ENCODE results near the gene XBP1. TPM values are rescaled to one million over a fixed set of nuclear protein-coding genes. Genes with fewer than 3 reads are reported as not detected.

XBP1 gene
- total and polyA plus RNA-seq, 2 of the 8 experiments (the other 6 are each of a cell fraction or from before 2014, with no cell fraction given): 99.8 to 131 TPM

- peak; percentile 89 for TF ChIP-seq KDM4A (IDR thresholded peaks at IDR 0.05; ENCODE audit: low read depth, low read length, severe bottlenecking)
- TF ChIP-seq PHF8 (conservative IDR thresholded peaks at IDR 0.05; ENCODE audit: low read depth, low read length): peak; percentile 86
- peak; percentile 57; the same call in 1 of the 2 replicates for TF ChIP-seq TBP (IDR thresholded peaks at IDR 0.05; ENCODE audit: low read depth, low read length)
- no peak for TF ChIP-seq SIRT6 (IDR thresholded peaks at IDR 0.05; ENCODE audit: low read length)
- TF ChIP-seq KDM5A (IDR thresholded peaks at IDR 0.05; ENCODE audit: low read length): no peak
- TF ChIP-seq CHD2 (IDR thresholded peaks at IDR 0.05; ENCODE audit: low read length): 0 out of 2 replicates have a peak, but pooled peaks have one; percentile 27
- TF ChIP-seq E2F6 (IDR thresholded peaks at IDR 0.05): peak; percentile 54; the same call in 1 of the 2 replicates
- no peak for TF ChIP-seq CEBPB (IDR thresholded peaks at IDR 0.05; ENCODE audit: low read depth, low read length)
- no peak for TF ChIP-seq GABPA (IDR thresholded peaks at IDR 0.05; ENCODE audit: borderline replicate concordance, insufficient read depth, low read length)
- peak; percentile 67; the same call in 1 of the 2 replicates for TF ChIP-seq KDM1A (IDR thresholded peaks at IDR 0.05; ENCODE audit: borderline replicate concordance, low read length)
- peak; percentile 95 for TF ChIP-seq RBBP5 (IDR thresholded peaks at IDR 0.05; ENCODE audit: borderline replicate concordance, low read depth, low read length)
- peak; percentile 77 for TF ChIP-seq POLR2AphosphoS5 (IDR thresholded peaks at IDR 0.05; ENCODE audit: low read depth, low read length)
- 0 out of 2 replicates have a peak, but pooled peaks have one; percentile 27 for TF ChIP-seq ATF2 (IDR thresholded peaks at IDR 0.05; ENCODE audit: low read length)
- TF ChIP-seq POLR2A (IDR thresholded peaks at IDR 0.05; ENCODE audit: control extremely low read depth in 1 of 2, low read depth in 2 of 2, low read length in 2 of 2): peak in 1 of 2 experiments; percentile 82; a peak in 2 of 3 replicates
- TF ChIP-seq CREB1 (IDR thresholded peaks at IDR 0.05): peak; percentile 83
- no peak for TF ChIP-seq CHD1 (IDR thresholded peaks at IDR 0.05; ENCODE audit: low read depth, low read length)
- TF ChIP-seq RAD21 (IDR thresholded peaks at IDR 0.05 in 1 of 2, conservative IDR thresholded peaks at IDR 0.05 in 1 of 2; ENCODE audit: low read depth in 2 of 2, low read length in 2 of 2): 0 out of 4 replicates have a peak, but pooled peaks of 1 of the 2 experiments have one; percentile 2
- peak; percentile 61; the same call in 1 of the 2 replicates for TF ChIP-seq MAX (IDR thresholded peaks at IDR 0.05)
- peak; percentile 58 for TF ChIP-seq TAF7 (optimal IDR thresholded peaks at IDR 0.05; ENCODE audit: borderline replicate concordance, low read depth, low read length)
Measured at GRCh38 chr22:28772633-28773460, 27.5 kb downstream of the XBP1 start, which contains the start of gene CCDC117 (continued).

Data from H1 (cell line).